Smooth muscle cell of the brain vasculature (primary cell): ENCODE data around the gene FMNL3.
"Not testable (repeated sequence)": the region's sequence is repeated elsewhere in the genome, so short reads cannot be mapped to it uniquely, and the experiment has no call there.

Experiments
- DNase-seq: peaks from one replicate; pipeline ENCODE4 v3.0.0-alpha.2; 2012; ENCODE audit warnings: low read depth, low spot score

Gene FMNL3

GRCh38 chr12:49717800-49718199, 10.6 kb upstream of the FMNL3 start:
- not testable (repeated sequence) for DNase-seq

- DNase-seq, result no peak
These were observed 9.3 kb upstream of the FMNL3 start for GRCh38 chr12:49716553-49716952.

GRCh38 chr12:49713952-49714351, 6.7 kb upstream of the FMNL3 start:
- DNase-seq, result not testable (repeated sequence)

- DNase-seq, result no peak
These were observed 1.6 kb upstream of the FMNL3 start for GRCh38 chr12:49708851-49709250.

- no peak for DNase-seq
These were observed 575 bp upstream of the FMNL3 start for GRCh38 chr12:49707812-49708147.

- DNase-seq, result no peak
These were observed 666 bp downstream of the FMNL3 start for GRCh38 chr12:49706351-49707127.

- no peak for DNase-seq
These were observed 1.6 kb downstream of the FMNL3 start for GRCh38 chr12:49705479-49706134.

- no peak for DNase-seq
These were observed 3.5 kb downstream of the FMNL3 start for GRCh38 chr12:49703647-49704137.

GRCh38 chr12:49702676-49703215, 4.5 kb downstream of the FMNL3 start:
- no peak for DNase-seq

GRCh38 chr12:49702009-49702408, 5.2 kb downstream of the FMNL3 start:
- no peak for DNase-seq

GRCh38 chr12:49698619-49699545, 8.3 kb downstream of the FMNL3 start:
- no peak for DNase-seq

GRCh38 chr12:49697808-49698207, 9.4 kb downstream of the FMNL3 start:
- DNase-seq, result no peak

- no peak for DNase-seq
These were observed 10.5 kb downstream of the FMNL3 start for GRCh38 chr12:49696723-49697122.

GRCh38 chr12:49693931-49694444, 13.2 kb downstream of the FMNL3 start:
- no peak for DNase-seq

- no peak for DNase-seq
These were observed 14.4 kb downstream of the FMNL3 start for GRCh38 chr12:49692851-49693250.

- DNase-seq, result no peak
These were observed 17.4 kb downstream of the FMNL3 start for GRCh38 chr12:49689785-49690184.

- DNase-seq, result no peak
These were observed 18.0 kb downstream of the FMNL3 start for GRCh38 chr12:49689237-49689636.

GRCh38 chr12:49687941-49688340, 19.3 kb downstream of the FMNL3 start:
- no peak for DNase-seq

GRCh38 chr12:49684310-49684854, 22.8 kb downstream of the FMNL3 start:
- DNase-seq, result no peak

- DNase-seq, result no peak
These were observed 23.5 kb downstream of the FMNL3 start for GRCh38 chr12:49683599-49684309.

GRCh38 chr12:49680075-49680474, 27.1 kb downstream of the FMNL3 start:
- DNase-seq, result no peak
